K562 (cell line): ENCODE results near the gene RREB1. TPM values are rescaled to one million over a fixed set of nuclear protein-coding genes. Genes with fewer than 3 reads are reported as not detected.

Experiments
- GABPA ChIP-seq: fragments of 200-800 bp; sonication (Bioruptor generic); conservative IDR thresholded peaks from 2 replicates; pipeline ENCODE4 v1.6.1; 2016; ENCODE audit warnings: low read depth, missing genetic modification characterization, missing compliant biosample characterization
- HNRNPLL ChIP-seq: fragments of 200-400 bp; formaldehyde crosslinking; IDR thresholded peaks from 2 replicates; pipeline ENCODE4 v1.6.1; 2017; ENCODE audit warnings: low read length, low read depth, mild to moderate bottlenecking; ENCODE audit not compliant: poor library complexity, severe bottlenecking
- LARP7 ChIP-seq: fragments of 450-650 bp; IDR thresholded peaks from 2 replicates; pipeline ENCODE4 v1.6.1; 2016
- MLLT1 ChIP-seq, 2 experiments: fragments of 450-650 bp; IDR thresholded peaks; 2 replicates each; pipeline ENCODE4 v1.6.1; 2016
- NR2C1 ChIP-seq, 2 experiments: fragments of 450-650 bp; IDR thresholded peaks; 2 replicates each; pipeline ENCODE4 v1.6.1; 2017; ENCODE audit warnings: mild to moderate bottlenecking in 2 of 2, antibody characterized with exemption in 1 of 2, inconsistent platforms in 1 of 2, missing compliant biosample characterization in 1 of 2, missing genetic modification characterization in 1 of 2
- PURB ChIP-seq: sonication (generic); formaldehyde crosslinking; IDR thresholded peaks from 2 replicates; pipeline ENCODE4 v1.9.0; 2021; ENCODE audit warnings: low read depth, mild to moderate bottlenecking, missing genetic modification reagents
- TCF7 ChIP-seq: sonication (generic); IDR thresholded peaks from 2 replicates; pipeline ENCODE4 v1.6.1; 2016; ENCODE audit warnings: antibody characterized with exemption, borderline replicate concordance
- ZBTB33 ChIP-seq: sonication (generic); formaldehyde crosslinking; IDR thresholded peaks from 2 replicates; pipeline ENCODE4 v1.8.1; 2023; ENCODE audit warnings: mild to moderate bottlenecking, missing genetic modification reagents
- ZBTB40 ChIP-seq, 2 experiments: fragments of 450-650 bp in 1 of 2; sonication (generic) in 1 of 2; formaldehyde crosslinking in 1 of 2; IDR thresholded peaks; 2 replicates each; pipeline versions ENCODE4 v1.7.1 to v1.9.0; 2016 to 2022; ENCODE audit warnings: inconsistent platforms in 1 of 2, mild to moderate bottlenecking in 1 of 2, missing genetic modification reagents in 1 of 2
- ZBTB9 ChIP-seq: fragments of 450-650 bp; formaldehyde crosslinking; IDR thresholded peaks from 2 replicates; pipeline ENCODE4 v1.4.0; 2020; ENCODE audit warnings: mild to moderate bottlenecking, moderate library complexity
- ZNF551 ChIP-seq: fragments of 250-450 bp; sonication (Bioruptor Pico); IDR thresholded peaks from 2 replicates; pipeline ENCODE4 v1.5.0; 2021; ENCODE audit warnings: mild to moderate bottlenecking, moderate library complexity
- polyA plus RNA-seq, 8 experiments: library from polyadenylated mRNA; depleted of rRNA in 4 of 8; stranded (reverse) in 5 of 8; unstranded in 3 of 8; fragments of >200 nt; fragmentation: Nextera tagmentation in 2 of 8; fragmentation: Illumina TruSeq in 1 of 8; extraction: Ambion mirVana in 2 of 8; extraction: Trizol in 1 of 8; gene quantifications; 2 replicates each; pipeline versions ENCODE4 v1.2.1 to v1.2.3, GENCODE V29; 2011 to 2014; ENCODE audit warnings: inconsistent platforms in 1 of 8, missing spikeins in 1 of 8
- total RNA-seq, 7 experiments: library from RNA; depleted of rRNA in 6 of 7; stranded (reverse); fragments of >200 nt in 6 of 7; fragmentation: Illumina TruSeq in 2 of 7; extraction: Trizol in 2 of 7; gene quantifications; 2 replicates each; pipeline versions ENCODE4 v1.2.1 to v1.2.3, GENCODE V29; 2011 to 2021; ENCODE audit warnings: low replicate concordance in 1 of 7

The RREB1 gene
- total and polyA plus RNA-seq, 9 of the 15 experiments (the other 6 are each of a cell fraction or from before 2014, with no cell fraction given) = 3.3 to 64.2 (median 19.3) TPM

- 0 out of 2 replicates have a peak, but pooled peaks have one; percentile 6 for TF ChIP-seq ZBTB40 (IDR thresholded peaks at IDR 0.05)
- TF ChIP-seq ZBTB40 (CRISPR knock-in tag; IDR thresholded peaks at IDR 0.05) = no peak
- no peak for TF ChIP-seq TCF7
- no peak for TF ChIP-seq ZNF551 (CRISPR knock-in tag)
- TF ChIP-seq ZBTB33 = no peak
- 0 out of 2 replicates have a peak, but pooled peaks have one; percentile 19 for TF ChIP-seq LARP7
- TF ChIP-seq MLLT1 (IDR thresholded peaks at IDR 0.05) = peak in 1 of 2 experiments; percentile 93; a peak in 2 of 4 replicates
- no peak for TF ChIP-seq PURB (CRISPR knock-in tag)
- TF ChIP-seq ZBTB9 = peak; percentile 97
- TF ChIP-seq GABPA (tag) = peak; percentile 38; the same call in 1 of the 2 replicates
- TF ChIP-seq HNRNPLL = no peak
- no peak for TF ChIP-seq NR2C1 (IDR thresholded peaks at IDR 0.05)
- peak; percentile 79 for TF ChIP-seq NR2C1 (tag; IDR thresholded peaks at IDR 0.05)
Observed at GRCh38 chr6:7166410-7167293, 58.9 kb downstream of the RREB1 start (continued).
